IMR-90 (cell line): ENCODE measurements around the gene JCAD. TPM values are rescaled to one million over a fixed set of nuclear protein-coding genes. Genes with fewer than 3 reads are reported as not detected.
A peak's percentile ranks its signal among the peaks of the same experiment; 100 is the strongest.

Experiments used
- ATAC-seq: fragments of 200-7000 bp; cut with Tn5 transposase; 2 replicates; pipeline ENCODE4 v1.9.1; 2020; ENCODE audit warnings: low read depth, mild to moderate bottlenecking, moderate library complexity
- BruUV-seq: library from RNA; stranded (reverse); fragments of 400-500 nt; replicated peaks from 2 replicates; lab custom pipeline; 2021; lab: Mats Ljungman, UMichigan
- CTCF ChIA-PET: fragments of 300-600 bp; formaldehyde crosslinking; extraction: SDS; loops from one replicate; lab custom pipeline; 2021; ENCODE audit warnings: antibody characterized with exemption; lab: Yijun Ruan, JAX
- POLR2A ChIA-PET: fragments of 300-600 bp; sonication (Branson Sonifier 250); formaldehyde crosslinking; loops from one replicate; lab custom pipeline; 2022; ENCODE audit warnings: antibody characterized with exemption; ENCODE audit not compliant: unreplicated experiment; lab: Charles Lee
- DNase-seq: peaks from one replicate; pipeline ENCODE4 v3.0.0; 2013
- H2AFZ ChIP-seq: replicated peaks from 2 replicates; pipeline ENCODE3; 2013; ENCODE audit warnings: low read length, mild to moderate bottlenecking; ENCODE audit not compliant: poor library complexity
- H2AK5ac ChIP-seq: 2 replicates; pipeline ENCODE4 v1.6.1; 2013; ENCODE audit warnings: low read depth, low read length, inconsistent platforms
- H2AK9ac ChIP-seq: replicated peaks from 2 replicates; pipeline ENCODE3; 2013; ENCODE audit warnings: mild to moderate bottlenecking, low read depth, low read length, moderate library complexity; ENCODE audit not compliant: poor library complexity
- H2BK120ac ChIP-seq: 2 replicates; pipeline ENCODE4 v1.6.1; 2013; ENCODE audit warnings: low read depth, low read length, inconsistent platforms
- H2BK15ac ChIP-seq: 3 replicates; pipeline ENCODE4 v1.6.1; 2013; ENCODE audit warnings: low read depth, low read length, inconsistent platforms
- H2BK20ac ChIP-seq: 2 replicates; pipeline ENCODE4 v1.6.1; 2013; ENCODE audit warnings: low read depth, mild to moderate bottlenecking, inconsistent platforms, low read length, moderate library complexity
- H2BK5ac ChIP-seq: 2 replicates; pipeline ENCODE4 v1.6.1; 2013; ENCODE audit warnings: mild to moderate bottlenecking, low read depth, low read length, inconsistent platforms; ENCODE audit not compliant: poor library complexity, severe bottlenecking
- H3K14ac ChIP-seq: replicated peaks from 2 replicates; pipeline ENCODE4 v1.6.1; 2013; ENCODE audit warnings: low read depth, low read length, inconsistent platforms
- H3K18ac ChIP-seq: 2 replicates; pipeline ENCODE4 v1.6.1; 2013; ENCODE audit warnings: low read depth, low read length, control low read depth
- H3K23ac ChIP-seq: 2 replicates; pipeline ENCODE4 v1.6.1; 2013; ENCODE audit warnings: low read depth, low read length, inconsistent platforms
- H3K27ac ChIP-seq: 2 replicates; pipeline ENCODE4 v1.5.1; 2013; ENCODE audit warnings: mild to moderate bottlenecking, control low read depth, low read length; ENCODE audit not compliant: insufficient read depth
- H3K27me3 ChIP-seq: 2 replicates; pipeline ENCODE4 v1.6.1; 2013; ENCODE audit warnings: low read length; ENCODE audit not compliant: control insufficient read depth, insufficient read depth
- H3K36me3 ChIP-seq: 2 replicates; pipeline ENCODE4 v1.6.1; 2013; ENCODE audit warnings: low read length, mixed read lengths; ENCODE audit not compliant: control insufficient read depth, insufficient read depth
- H3K4ac ChIP-seq: 2 replicates; pipeline ENCODE4 v1.6.1; 2013; ENCODE audit warnings: low read depth, low read length, inconsistent platforms
- H3K4me1 ChIP-seq: 2 replicates; pipeline ENCODE4 v1.6.1; 2013; ENCODE audit warnings: low read length, mixed read lengths; ENCODE audit not compliant: control insufficient read depth, insufficient read depth
- H3K4me2 ChIP-seq: 2 replicates; pipeline ENCODE4 v1.6.1; 2013; ENCODE audit warnings: low read depth, mild to moderate bottlenecking, control low read depth, low read length, moderate library complexity
- H3K4me3 ChIP-seq: 2 replicates; pipeline ENCODE4 v1.5.1; 2013; ENCODE audit warnings: low read depth, mild to moderate bottlenecking, control low read depth, low read length, moderate library complexity; ENCODE audit not compliant: insufficient read depth
- H3K56ac ChIP-seq: 2 replicates; pipeline ENCODE4 v1.6.1; 2013; ENCODE audit warnings: low read length, inconsistent platforms; ENCODE audit not compliant: insufficient read depth; ENCODE audit errors: extremely low read depth
- H3K79me1 ChIP-seq, 2 experiments: 2 replicates each; pipeline ENCODE4 v1.6.1; 2013; ENCODE audit warnings: low read length in 2 of 2, inconsistent platforms in 1 of 2, low read depth in 1 of 2
- H3K9ac ChIP-seq: 2 replicates; pipeline ENCODE4 v1.6.1; 2013; ENCODE audit warnings: low read depth, low read length, control low read depth
- H3K9me1 ChIP-seq: 2 replicates; pipeline ENCODE4 v1.6.1; 2013; ENCODE audit warnings: low read length, inconsistent platforms; ENCODE audit not compliant: insufficient read depth
- H3K9me3 ChIP-seq: 2 replicates; pipeline ENCODE4 v1.6.1; 2013; ENCODE audit warnings: low read length; ENCODE audit not compliant: control insufficient read depth, insufficient read depth
- H4K20me1 ChIP-seq: 2 replicates; pipeline ENCODE4 v1.6.1; 2013; ENCODE audit warnings: low read length, inconsistent platforms; ENCODE audit not compliant: insufficient read depth
- H4K5ac ChIP-seq: 2 replicates; pipeline ENCODE4 v1.6.1; 2013; ENCODE audit warnings: mild to moderate bottlenecking, low read depth, low read length, control low read depth
- H4K8ac ChIP-seq, 2 experiments: 2 replicates each; pipeline ENCODE4 v1.6.1; 2013; ENCODE audit warnings: low read depth in 2 of 2, low read length in 2 of 2, control low read depth in 1 of 2, inconsistent platforms in 1 of 2
- H4K91ac ChIP-seq: 2 replicates; pipeline ENCODE4 v1.6.1; 2013; ENCODE audit warnings: low read depth, low read length, inconsistent platforms; ENCODE audit not compliant: insufficient read depth
- BHLHE40 ChIP-seq: fragments of 150-350 bp; IDR thresholded peaks from 2 replicates; pipeline ENCODE4 v1.6.1; 2016; ENCODE audit warnings: mild to moderate bottlenecking, low read depth, low read length
- ELK1 ChIP-seq: fragments of 150-350 bp; IDR thresholded peaks from 2 replicates; pipeline ENCODE4 v1.6.1; 2016; ENCODE audit warnings: low read depth, mild to moderate bottlenecking, low read length, moderate library complexity, borderline replicate concordance
- MXI1 ChIP-seq: IDR thresholded peaks from 2 replicates; pipeline ENCODE4 v1.6.1; 2012; ENCODE audit warnings: low read depth, mild to moderate bottlenecking, low read length, moderate library complexity, borderline replicate concordance
- RAD21 ChIP-seq: IDR thresholded peaks from 2 replicates; pipeline ENCODE4 v1.6.1; 2012; ENCODE audit warnings: low read length, improper control_type of control experiment
- WGBS, 2 experiments: methylation state at CpG; one replicate each; pipeline versions ENCODE4 v1.1.5 to v1.1.7; 2013; ENCODE audit warnings: missing lambda C conversion rate in 2 of 2; ENCODE audit not compliant: insufficient read length in 1 of 2; ENCODE audit errors: extremely low coverage in 2 of 2; 5-methylcytosine and 5-hydroxymethylcytosine counted together
- dilution Hi-C: fragments of 300-500 bp; cut with HindIII; formaldehyde crosslinking; loops from one replicate; pipeline ENCODE4 v1.14.3; 2018; ENCODE audit warnings: low sequenced_read_pairs; ENCODE audit not compliant: unreplicated experiment
- in situ Hi-C: fragments of 300-500 bp; cut with MboI; formaldehyde crosslinking; loops from 3 replicates; pipeline ENCODE4 v1.14.3; 2019; ENCODE audit warnings: low sequenced_read_pairs, inconsistent platforms, mixed read lengths
- intact Hi-C: fragments of 100-400 bp; cut with micrococcal nuclease; formaldehyde crosslinking; loops from 2 replicates; pipeline ENCODE4 v1.10.0; 2022
- polyA plus RNA-seq, 3 experiments: library from polyadenylated mRNA; depleted of rRNA; stranded (reverse); fragments of >200 nt; gene quantifications; 2 replicates each; pipeline ENCODE4 v1.2.3, GENCODE V29; 2012; ENCODE audit warnings: low replicate concordance in 1 of 3
- total RNA-seq: library from RNA; depleted of rRNA; stranded (reverse); fragments of >200 nt; gene quantifications from 2 replicates; pipeline ENCODE4 v1.2.3, GENCODE V29; 2012

Gene JCAD
- total and polyA plus RNA-seq, 2 of the 4 experiments (the other 2 are of a cell fraction): 15.9 to 16.8 TPM

- peak overlapping the region; percentile 97 for H2BK5ac ChIP-seq
- ChIA-PET POLR2A (no interaction called here), CTCF (no interaction called here)
- no peak overlapping the region; the same call in 2 of the 3 replicates for H2BK15ac ChIP-seq
- no TSS peak for BruUV-seq
- no peaks in the 10 kb centered on the region for H3K27me3 ChIP-seq
- H3K9ac ChIP-seq: peak overlapping the region; percentile 57; the same call in 1 of the 2 replicates
- dilution Hi-C loops (no loop called here), in situ Hi-C loops (no loop called here), intact Hi-C loops (no loop called here)
- peak overlapping the region in 1 of 2 experiments; percentile 55; a peak in 2 of 4 replicates for H4K8ac ChIP-seq
- H2BK20ac ChIP-seq: no peak overlapping the region
- no CpG with 5 or more reads among the region's 3 CpGs for WGBS, 2 experiments
- H3K14ac ChIP-seq: peak overlapping the region; percentile 18; the same call in 1 of the 2 replicates
- peaks cover 10% of the 10 kb centered on the region; the same call in 1 of the 2 replicates for H3K36me3 ChIP-seq
- H3K9me3 ChIP-seq: no peaks in the 10 kb centered on the region
- H3K79me1 ChIP-seq: peaks cover 16 to 57% of the 10 kb centered on the region in 2 experiments; a peak in 3 of 4 replicates
- peak overlapping the region; percentile 3; the same call in 1 of the 2 replicates for H4K5ac ChIP-seq
- no peak overlapping the region for H2AK9ac ChIP-seq
- no peak overlapping the region for H3K4me3 ChIP-seq
- H2BK120ac ChIP-seq: peak overlapping the region; percentile 39
- TF ChIP-seq RAD21 (no peak), ELK1 (no peak), MXI1 (peak; percentile 56; the same call in 1 of the 2 replicates), BHLHE40 (peak; percentile 52; the same call in 1 of the 2 replicates)
- peak overlapping the region; percentile 79; the same call in 1 of the 2 replicates for H3K27ac ChIP-seq
- peaks cover 32% of the 10 kb centered on the region for H4K20me1 ChIP-seq
- no peak overlapping the region for H4K91ac ChIP-seq
- no peak overlapping the region for H2AK5ac ChIP-seq
- H3K4me1 ChIP-seq: peaks cover 18% of the 10 kb centered on the region
- H3K4ac ChIP-seq: peak overlapping the region; percentile 60; the same call in 1 of the 2 replicates
- DNase-seq: peak; percentile 67
- H2AFZ ChIP-seq: no peak overlapping the region
- H3K4me2 ChIP-seq: peak overlapping the region; percentile 70
- H3K18ac ChIP-seq: peak overlapping the region; percentile 70
- peaks cover 22% of the 10 kb centered on the region for H3K9me1 ChIP-seq
- ATAC-seq: no peak
- peak overlapping the region; percentile 25; the same call in 1 of the 2 replicates for H3K23ac ChIP-seq
- H3K56ac ChIP-seq: no peak overlapping the region
Measured at GRCh38 chr10:30055226-30055662, 4.1 kb downstream of the JCAD start.
